RWPE1 (cell line): Measurements from ENCODE around the gene CNDP1.

ENCODE experiments used
- CTCF ChIA-PET: fragments of 350-600 bp; sonication (Branson Sonifier 250); formaldehyde crosslinking; extraction: SDS; loops from one replicate; lab custom pipeline; 2021; lab: Yijun Ruan, JAX
- POLR2A ChIA-PET: fragments of 400-600 bp; formaldehyde crosslinking; extraction: SDS; loops from one replicate; lab custom pipeline; 2020; ENCODE audit warnings: antibody characterized with exemption; ENCODE audit not compliant: low non-redundant PET; lab: Yijun Ruan, JAX
- DNase-seq: peaks from one replicate; pipeline ENCODE4 v3.0.0; 2012; ENCODE audit warnings: low spot score
- H3K27ac ChIP-seq: fragments of 450-650 bp; 2 replicates; pipeline ENCODE4 v1.5.1; 2017
- CTCF ChIP-seq: fragments of 450-650 bp; conservative IDR thresholded peaks from 2 replicates; pipeline ENCODE4 v1.5.1; 2017; ENCODE audit warnings: low read depth, mild to moderate bottlenecking

CNDP1 gene

GRCh38 chr18:74630804-74631203, 96.5 kb downstream of the CNDP1 start:
- ChIA-PET CTCF (no interaction called here), POLR2A (no interaction called here)
- no peak for TF ChIP-seq CTCF
- no peak for DNase-seq
- H3K27ac ChIP-seq = no peak overlapping the region

- H3K27ac ChIP-seq = no peak overlapping the region
- DNase-seq = no peak
- TF ChIP-seq CTCF = no peak
- CTCF ChIA-PET = no interaction called here
- POLR2A ChIA-PET = no interaction called here
Measured at GRCh38 chr18:74631212-74631611, 96.9 kb downstream of the CNDP1 start.

GRCh38 chr18:74631623-74632350, 97.5 kb downstream of the CNDP1 start:
- no peak overlapping the region for H3K27ac ChIP-seq
- ChIA-PET POLR2A (no interaction called here), CTCF (no interaction called here)
- no peak for TF ChIP-seq CTCF
- DNase-seq = no peak

- ChIA-PET CTCF (no interaction called here), POLR2A (no interaction called here)
- no peak overlapping the region for H3K27ac ChIP-seq
- no peak for DNase-seq
- no peak for TF ChIP-seq CTCF
Measured at GRCh38 chr18:74632351-74632679, 98.0 kb downstream of the CNDP1 start.

- ChIA-PET POLR2A (no interaction called here), CTCF (no interaction called here)
- no peak overlapping the region for H3K27ac ChIP-seq
- TF ChIP-seq CTCF = no peak
- no peak for DNase-seq
Measured at GRCh38 chr18:74632856-74633255, 98.6 kb downstream of the CNDP1 start.

- POLR2A ChIA-PET = no interaction called here
- CTCF ChIA-PET = no interaction called here
- H3K27ac ChIP-seq = no peak overlapping the region
- no peak for DNase-seq
- no peak for TF ChIP-seq CTCF
Measured at GRCh38 chr18:74633652-74634352, 99.5 kb downstream of the CNDP1 start.
